ENCODE data around the gene TTC39B.

DNA sequence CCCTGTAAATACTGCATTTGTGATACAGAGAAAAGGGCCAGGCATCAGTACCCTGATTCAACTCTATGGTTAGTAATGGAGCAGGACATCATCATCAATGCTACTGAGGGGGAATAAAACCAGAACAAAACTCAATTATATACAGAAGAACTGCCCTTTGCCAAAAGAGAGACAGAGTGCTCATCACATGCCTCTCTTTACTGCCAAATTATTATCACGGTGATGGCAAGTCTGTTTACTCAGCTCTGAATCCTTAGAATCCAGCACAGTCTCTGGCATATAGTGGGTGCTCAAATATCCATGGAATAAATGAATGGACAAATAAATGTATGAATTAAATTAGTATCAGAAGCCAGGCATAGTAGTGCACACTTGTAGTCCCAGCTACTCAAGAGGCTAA, 130.2 kb downstream of the TTC39B start:
- TF ChIP-seq, protein P1, sequence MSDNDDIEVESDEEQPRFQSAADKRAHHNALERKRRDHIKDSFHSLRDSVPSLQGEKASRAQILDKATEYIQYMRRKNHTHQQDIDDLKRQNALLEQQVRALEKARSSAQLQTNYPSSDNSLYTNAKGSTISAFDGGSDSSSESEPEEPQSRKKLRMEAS (IDR thresholded peaks at IDR 0.05) = no peak
- TF ChIP-seq, protein P2, sequence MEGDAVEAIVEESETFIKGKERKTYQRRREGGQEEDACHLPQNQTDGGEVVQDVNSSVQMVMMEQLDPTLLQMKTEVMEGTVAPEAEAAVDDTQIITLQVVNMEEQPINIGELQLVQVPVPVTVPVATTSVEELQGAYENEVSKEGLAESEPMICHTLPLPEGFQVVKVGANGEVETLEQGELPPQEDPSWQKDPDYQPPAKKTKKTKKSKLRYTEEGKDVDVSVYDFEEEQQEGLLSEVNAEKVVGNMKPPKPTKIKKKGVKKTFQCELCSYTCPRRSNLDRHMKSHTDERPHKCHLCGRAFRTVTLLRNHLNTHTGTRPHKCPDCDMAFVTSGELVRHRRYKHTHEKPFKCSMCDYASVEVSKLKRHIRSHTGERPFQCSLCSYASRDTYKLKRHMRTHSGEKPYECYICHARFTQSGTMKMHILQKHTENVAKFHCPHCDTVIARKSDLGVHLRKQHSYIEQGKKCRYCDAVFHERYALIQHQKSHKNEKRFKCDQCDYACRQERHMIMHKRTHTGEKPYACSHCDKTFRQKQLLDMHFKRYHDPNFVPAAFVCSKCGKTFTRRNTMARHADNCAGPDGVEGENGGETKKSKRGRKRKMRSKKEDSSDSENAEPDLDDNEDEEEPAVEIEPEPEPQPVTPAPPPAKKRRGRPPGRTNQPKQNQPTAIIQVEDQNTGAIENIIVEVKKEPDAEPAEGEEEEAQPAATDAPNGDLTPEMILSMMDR (IDR thresholded peaks at IDR 0.05 in 2 of 3, conservative IDR thresholded peaks at IDR 0.05 in 1 of 3; ENCODE audit: borderline replicate concordance in 1 of 3, insufficient read depth in 1 of 3, low read depth in 2 of 3, low read length in 2 of 3) = no peak
- TF ChIP-seq JUND (IDR thresholded peaks at IDR 0.05) (no peak), EZH2phosphoT487 (IDR thresholded peaks at IDR 0.05; ENCODE audit: borderline replicate concordance) (no peak), SP1 (IDR thresholded peaks at IDR 0.05; ENCODE audit: low read depth) (no peak), EZH2 (IDR thresholded peaks at IDR 0.05) (no peak), TCF7L2 (IDR thresholded peaks at IDR 0.05; ENCODE audit: borderline replicate concordance, extremely low read depth, insufficient read depth, insufficient read length) (no peak), CEBPB (IDR thresholded peaks at IDR 0.05; ENCODE audit: low read depth) (no peak), POLR2A (IDR thresholded peaks at IDR 0.05; ENCODE audit: borderline replicate concordance, extremely low read depth, insufficient read depth, insufficient read length) (no peak), EGR1 (IDR thresholded peaks at IDR 0.05; ENCODE audit: low read depth) (no peak), RAD21 (IDR thresholded peaks at IDR 0.05; ENCODE audit: low read depth) (no peak), ELF1 (IDR thresholded peaks at IDR 0.05; ENCODE audit: borderline replicate concordance, low read depth) (no peak), SIN3A (IDR thresholded peaks at IDR 0.05; ENCODE audit: low read depth) (no peak)
- TF ChIP-seq, protein P3, sequence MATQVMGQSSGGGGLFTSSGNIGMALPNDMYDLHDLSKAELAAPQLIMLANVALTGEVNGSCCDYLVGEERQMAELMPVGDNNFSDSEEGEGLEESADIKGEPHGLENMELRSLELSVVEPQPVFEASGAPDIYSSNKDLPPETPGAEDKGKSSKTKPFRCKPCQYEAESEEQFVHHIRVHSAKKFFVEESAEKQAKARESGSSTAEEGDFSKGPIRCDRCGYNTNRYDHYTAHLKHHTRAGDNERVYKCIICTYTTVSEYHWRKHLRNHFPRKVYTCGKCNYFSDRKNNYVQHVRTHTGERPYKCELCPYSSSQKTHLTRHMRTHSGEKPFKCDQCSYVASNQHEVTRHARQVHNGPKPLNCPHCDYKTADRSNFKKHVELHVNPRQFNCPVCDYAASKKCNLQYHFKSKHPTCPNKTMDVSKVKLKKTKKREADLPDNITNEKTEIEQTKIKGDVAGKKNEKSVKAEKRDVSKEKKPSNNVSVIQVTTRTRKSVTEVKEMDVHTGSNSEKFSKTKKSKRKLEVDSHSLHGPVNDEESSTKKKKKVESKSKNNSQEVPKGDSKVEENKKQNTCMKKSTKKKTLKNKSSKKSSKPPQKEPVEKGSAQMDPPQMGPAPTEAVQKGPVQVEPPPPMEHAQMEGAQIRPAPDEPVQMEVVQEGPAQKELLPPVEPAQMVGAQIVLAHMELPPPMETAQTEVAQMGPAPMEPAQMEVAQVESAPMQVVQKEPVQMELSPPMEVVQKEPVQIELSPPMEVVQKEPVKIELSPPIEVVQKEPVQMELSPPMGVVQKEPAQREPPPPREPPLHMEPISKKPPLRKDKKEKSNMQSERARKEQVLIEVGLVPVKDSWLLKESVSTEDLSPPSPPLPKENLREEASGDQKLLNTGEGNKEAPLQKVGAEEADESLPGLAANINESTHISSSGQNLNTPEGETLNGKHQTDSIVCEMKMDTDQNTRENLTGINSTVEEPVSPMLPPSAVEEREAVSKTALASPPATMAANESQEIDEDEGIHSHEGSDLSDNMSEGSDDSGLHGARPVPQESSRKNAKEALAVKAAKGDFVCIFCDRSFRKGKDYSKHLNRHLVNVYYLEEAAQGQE (IDR thresholded peaks at IDR 0.05; ENCODE audit: low read depth) = no peak
